GM18951 (cell line): ENCODE data around the gene KLHL41.
"Not testable (repeated sequence)": the region's sequence is repeated elsewhere in the genome, so short reads cannot be mapped to it uniquely, and the experiment has no call there.

Source experiments
- POLR2A ChIP-seq: IDR thresholded peaks from 4 replicates; pipeline ENCODE4 v1.6.1; 2011; ENCODE audit warnings: mild to moderate bottlenecking; ENCODE audit not compliant: insufficient read length, insufficient read depth; ENCODE audit errors: extremely low read depth
- in situ Hi-C: fragments of 300-500 bp; cut with MboI; formaldehyde crosslinking; loops from one replicate; pipeline ENCODE4 v1.12.0; 2022; ENCODE audit warnings: low sequenced_read_pairs, mixed read lengths, inconsistent platforms; ENCODE audit not compliant: unreplicated experiment

KLHL41 gene

DNA sequence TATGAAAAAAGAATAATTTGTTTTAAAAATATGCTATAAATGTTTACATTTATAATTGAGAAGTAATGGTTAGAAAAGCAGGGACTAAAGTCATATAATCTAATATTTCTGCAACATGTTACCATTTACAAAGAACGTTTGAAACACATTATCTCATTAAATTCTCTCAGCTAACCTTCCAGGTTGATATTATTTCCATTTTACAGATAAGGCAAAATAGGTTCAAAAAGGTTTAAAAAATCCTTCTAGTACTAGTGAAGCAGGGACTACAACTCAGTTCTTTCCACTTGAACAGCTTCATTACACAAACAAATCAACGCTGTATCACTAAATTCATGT lies 63.3 kb downstream of the KLHL41 start:
- TF ChIP-seq POLR2A, result no peak
- in situ Hi-C loops, result no loop called here

DNA sequence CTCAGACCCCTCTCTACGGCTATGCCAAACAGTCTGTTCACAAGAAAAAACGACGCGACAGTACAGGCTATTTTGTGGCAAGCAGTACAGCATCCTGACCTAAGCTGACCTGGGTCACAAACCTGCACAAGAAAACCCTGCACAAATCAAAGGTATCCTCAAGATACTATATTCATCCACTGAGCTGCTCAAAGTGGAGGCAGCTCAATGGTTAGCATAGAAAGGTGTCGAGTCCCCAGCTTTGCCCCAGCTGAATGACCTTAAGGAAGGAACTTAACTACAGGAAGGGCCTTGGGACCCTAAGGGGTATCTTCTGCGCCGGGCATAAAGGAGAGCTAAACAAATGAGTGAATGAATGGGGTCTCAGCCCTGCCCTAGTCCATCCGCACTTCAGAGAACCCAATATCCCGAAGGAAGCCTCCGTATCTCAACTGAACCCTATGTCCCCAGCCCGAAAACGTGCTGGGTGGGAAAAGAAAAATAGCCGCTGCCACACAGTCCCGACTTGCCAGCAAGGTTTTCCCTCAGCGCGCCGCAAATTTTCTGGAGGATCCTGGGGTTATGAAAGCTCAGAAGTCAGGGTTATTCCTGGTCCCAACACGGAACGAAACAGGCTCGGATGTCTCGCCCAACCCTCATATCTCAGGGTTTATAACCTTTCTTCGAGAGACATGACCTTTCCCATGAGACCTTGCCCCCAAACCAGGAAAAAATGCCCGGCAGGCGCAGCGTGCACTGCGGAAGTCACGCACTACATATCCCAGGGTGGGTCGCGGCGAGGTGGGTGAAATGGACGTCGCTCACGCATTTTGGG lies 63.9 kb downstream of the KLHL41 start, which contains the start of gene FASTKD1:
FASTKD1 (minus strand) TSS at position 706 of the 814 bp plus-strand sequence. CDS start 1,836 bp downstream, outside the sequence.
- peak; percentile 71 for TF ChIP-seq POLR2A
- in situ Hi-C loops, result no loop called here

DNA sequence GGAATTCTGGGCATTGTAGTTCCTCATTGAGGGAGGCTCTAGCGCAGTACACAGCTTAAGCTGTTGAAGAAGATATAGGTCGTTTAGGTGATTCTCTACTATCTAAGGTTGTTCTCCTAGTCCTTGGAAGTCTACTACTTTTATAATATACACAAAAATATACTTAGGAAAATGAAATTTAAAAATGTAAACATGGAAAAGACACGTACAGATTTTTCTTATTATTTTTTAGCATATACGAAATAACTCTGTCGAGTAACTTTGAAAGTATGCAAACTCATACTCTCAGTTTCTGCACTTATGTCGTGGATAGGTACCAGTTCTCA lies 64.4 kb downstream of the KLHL41 start:
- in situ Hi-C loops, result no loop called here
- no peak for TF ChIP-seq POLR2A

DNA sequence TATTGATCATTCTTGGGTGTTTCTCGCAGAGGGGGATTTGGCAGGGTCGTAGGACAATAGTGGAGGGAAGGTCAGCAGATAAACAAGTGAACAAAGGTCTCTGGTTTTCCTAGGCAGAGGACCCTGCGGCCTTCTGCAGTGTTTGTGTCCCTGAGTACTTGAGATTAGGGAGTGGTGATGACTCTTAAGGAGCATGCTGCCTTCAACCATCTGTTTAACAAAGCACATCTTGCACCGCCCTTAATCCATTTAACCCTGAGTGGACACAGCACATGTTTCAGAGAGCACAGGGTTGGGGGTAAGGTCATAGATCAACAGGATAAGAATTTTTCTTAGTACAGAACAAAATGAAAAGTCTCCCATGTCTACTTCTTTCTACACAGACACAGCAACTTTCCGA lies 65.0 kb downstream of the KLHL41 start:
- in situ Hi-C loops, result not testable (repeated sequence)

DNA sequence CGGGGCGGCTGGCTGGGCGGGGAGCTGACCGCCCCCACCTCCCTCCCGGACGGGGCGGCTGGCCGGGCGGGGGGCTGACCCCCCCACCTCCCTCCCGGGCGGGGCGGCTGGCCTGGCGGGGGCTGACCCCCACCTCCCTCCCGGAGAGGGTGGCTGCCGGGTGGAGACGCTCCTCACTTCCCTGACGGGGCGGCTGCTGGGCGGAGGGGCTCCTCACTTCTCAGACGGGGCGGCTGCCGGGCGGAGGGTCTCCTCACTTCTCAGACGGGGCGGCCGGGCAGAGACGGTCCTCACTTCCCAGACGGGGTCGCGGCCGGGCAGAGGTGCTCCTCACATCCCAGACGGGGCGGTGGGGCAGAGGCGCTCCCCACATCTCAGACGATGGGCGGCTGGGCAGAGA lies 65.8 kb downstream of the KLHL41 start:
- in situ Hi-C loops, result not testable (repeated sequence)
